Endometrial microvascular endothelial cells (primary cell): Measurements from ENCODE around the gene ZNRD2. TPM values are rescaled to one million over a fixed set of nuclear protein-coding genes. Genes with fewer than 3 reads are reported as not detected.

ENCODE experiments used
- in situ Hi-C: cut with HindIII; loops from 2 replicates; pipeline ENCODE4 v1.10.0; 2017; ENCODE audit warnings: low sequenced_read_pairs, low pct_unique_long_range_greater_than_20kb; ENCODE audit errors: inconsistent ontology term
- total RNA-seq: library from RNA; depleted of rRNA; stranded (reverse); fragments of >200 nt; gene quantifications from one replicate; pipeline ENCODE4 v1.2.3, GENCODE V29; 2015; ENCODE audit errors: inconsistent ontology term

ZNRD2 gene
- total RNA-seq, 1 donor from 2014 or later: 85.7 TPM

DNA sequence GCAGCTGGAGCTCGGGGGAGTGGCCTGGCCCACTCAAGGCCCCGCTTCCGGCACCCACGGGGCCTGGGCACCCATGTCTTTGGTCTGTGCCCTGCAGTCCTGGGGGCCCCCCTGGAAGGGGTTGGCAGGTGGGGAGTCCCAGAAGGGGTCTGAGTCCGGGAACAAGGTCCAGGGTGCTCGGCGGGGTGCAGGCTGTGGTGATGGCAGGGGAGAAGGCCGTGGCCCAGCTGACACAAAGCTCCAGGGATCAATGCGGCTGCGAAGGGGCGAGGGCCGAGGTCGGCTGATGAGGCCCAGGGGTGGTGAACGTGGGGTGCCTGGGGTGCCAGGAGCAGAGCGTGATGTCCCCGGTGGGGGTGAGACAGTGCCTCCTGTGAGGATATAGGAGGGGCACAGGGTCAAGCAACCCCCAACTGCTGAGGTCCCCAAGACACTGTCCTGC, 28.0 kb downstream of the ZNRD2 start:
- in situ Hi-C loops: no loop called here

DNA sequence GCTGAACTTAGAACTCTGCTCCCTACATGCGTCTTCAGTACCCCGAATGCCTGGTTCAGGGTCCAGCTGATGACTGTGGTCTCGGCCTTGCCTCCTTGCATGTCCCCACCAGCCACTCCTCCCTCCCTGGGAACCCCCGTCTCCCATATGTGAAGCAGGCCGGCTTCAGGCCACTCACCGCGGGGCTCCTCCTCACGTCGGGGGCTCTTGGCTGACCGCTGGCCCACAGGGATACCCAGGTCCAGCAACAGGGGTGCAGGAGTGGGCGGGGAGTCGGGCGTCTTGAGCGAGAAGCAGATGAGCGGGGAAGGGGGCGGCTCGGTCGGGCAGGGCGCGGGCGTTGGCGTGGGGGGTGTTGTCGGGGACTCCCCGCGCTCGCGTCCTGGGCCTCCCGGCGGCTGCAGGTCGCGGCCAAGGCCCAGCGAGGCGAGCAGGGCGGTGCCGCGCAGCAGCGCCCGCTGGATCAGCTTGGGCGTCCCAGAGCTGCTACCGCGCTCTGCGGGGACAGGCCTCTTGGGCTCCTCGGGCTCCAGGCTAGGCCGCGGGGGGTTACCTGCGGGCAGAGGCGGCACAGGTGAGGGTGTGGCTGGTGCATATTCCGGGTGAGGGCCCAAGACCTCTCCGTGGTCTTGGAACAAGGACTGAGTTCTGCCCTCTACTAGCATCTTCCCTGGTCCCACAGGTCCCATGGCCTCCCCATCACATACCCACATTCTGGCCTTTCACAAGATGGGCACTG, 29.1 kb downstream of the ZNRD2 start:
- in situ Hi-C loops: no loop called here

DNA sequence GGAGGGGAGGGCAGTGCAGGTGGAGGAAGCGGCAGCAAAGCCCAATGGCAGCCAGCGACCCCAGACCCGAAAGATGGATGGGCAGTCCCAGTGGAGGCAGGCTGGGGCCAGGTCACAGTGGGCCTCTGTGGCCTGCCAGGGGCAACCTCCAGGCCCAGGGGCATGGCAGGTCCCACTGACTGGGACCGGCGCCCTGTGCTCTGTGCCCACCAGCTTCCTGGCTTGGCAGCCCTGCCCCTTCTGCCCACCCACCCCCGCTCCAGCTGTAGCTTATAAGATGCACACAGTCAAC, 29.6 kb downstream of the ZNRD2 start:
- in situ Hi-C loops: no loop called here

DNA sequence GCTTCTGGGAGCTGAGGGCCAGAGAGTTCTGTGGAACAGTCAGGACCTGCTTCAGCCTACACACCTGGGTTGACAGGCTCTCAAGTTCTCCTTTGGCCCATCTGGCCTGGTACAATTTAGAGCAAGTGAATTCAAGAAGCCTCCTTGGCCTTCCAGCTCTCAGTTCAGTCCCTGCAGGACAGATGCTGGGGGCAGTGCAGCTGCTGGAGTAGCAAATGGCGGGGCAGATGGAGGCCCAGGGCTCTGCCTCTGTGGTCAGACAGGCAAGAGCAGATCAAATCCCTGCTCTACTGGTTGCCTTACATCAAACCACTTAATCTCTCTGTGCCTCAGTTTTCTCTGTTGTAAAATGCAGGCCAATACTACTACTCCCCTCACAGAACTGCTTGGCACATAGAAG, 34.0 kb downstream of the ZNRD2 start:
- in situ Hi-C loops: no loop called here

DNA sequence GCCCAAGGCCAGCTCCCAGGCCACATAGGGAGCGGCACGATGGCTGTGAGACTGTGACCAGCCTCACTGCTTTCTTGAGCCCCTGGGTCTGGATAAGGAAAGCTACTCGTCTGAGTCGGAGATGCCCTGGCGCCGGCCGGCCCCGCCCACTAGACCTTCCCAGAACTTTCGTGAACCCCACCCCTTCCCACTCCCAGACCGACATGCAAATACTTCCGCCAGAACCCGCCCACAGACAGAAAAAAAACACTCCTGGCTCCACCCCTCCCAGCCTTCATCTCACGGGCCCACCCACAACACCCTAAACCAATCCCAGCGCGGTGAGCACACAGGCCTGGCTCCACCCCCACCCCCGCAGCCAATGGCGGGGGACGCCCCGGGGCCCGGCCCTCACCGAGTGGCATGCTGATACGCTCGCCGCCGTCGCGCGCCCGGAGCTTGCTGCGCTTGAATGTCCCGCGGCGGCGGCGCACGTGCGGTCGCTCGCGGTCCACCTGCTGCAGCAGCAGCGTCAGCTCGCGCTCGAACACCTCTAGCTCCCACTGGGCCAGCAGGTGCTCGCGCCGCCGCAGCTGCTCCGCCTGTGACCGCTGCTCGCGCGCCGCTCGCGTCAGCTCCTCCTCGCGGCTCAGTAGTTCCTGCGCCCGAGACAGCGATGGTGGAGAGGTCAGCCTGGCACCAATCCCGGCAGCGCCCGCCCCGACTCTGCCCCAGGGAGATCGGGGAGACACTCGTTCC, 36.8 kb downstream of the ZNRD2 start:
- in situ Hi-C loops: no loop called here

DNA sequence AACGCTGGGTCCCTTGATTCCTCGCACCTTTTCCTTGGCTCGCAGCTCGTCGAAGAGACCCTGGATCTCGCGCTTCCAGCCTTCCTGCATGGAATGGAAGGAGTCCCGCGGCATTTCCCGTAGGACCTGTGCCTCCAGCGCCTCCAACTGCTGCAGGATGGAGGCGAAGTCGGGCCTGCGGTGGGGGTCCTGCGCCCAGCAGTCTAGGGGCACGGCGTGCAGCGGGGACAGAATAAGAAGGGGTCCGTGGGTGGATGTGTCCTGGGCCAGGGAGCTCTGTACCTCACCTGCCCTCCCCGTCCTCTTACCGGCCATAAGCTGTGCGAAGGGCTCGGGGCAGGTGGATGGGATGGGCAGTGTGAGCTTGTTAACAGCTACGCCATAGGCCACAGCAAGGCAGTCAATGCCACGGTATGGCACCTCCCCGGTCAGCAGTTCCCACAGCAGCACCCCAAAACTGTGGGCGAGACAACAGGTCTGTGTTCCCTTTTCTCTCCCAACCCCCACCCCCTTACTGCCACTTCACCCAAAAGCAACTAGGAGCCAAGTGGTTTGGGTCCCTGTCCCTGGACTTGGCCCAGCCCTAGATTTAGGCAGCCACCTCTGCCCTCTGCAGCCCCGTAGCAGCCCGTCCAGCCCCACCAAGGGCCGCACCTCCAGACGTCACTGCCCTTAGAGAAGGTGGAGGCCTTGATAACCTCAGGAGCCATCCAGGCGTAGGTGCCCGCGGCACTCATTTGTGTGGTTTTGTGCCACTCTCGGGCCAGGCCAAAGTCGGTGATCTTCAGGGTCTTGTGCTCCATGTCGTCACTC, 37.5 kb downstream of the ZNRD2 start:
- in situ Hi-C loops: no loop called here

DNA sequence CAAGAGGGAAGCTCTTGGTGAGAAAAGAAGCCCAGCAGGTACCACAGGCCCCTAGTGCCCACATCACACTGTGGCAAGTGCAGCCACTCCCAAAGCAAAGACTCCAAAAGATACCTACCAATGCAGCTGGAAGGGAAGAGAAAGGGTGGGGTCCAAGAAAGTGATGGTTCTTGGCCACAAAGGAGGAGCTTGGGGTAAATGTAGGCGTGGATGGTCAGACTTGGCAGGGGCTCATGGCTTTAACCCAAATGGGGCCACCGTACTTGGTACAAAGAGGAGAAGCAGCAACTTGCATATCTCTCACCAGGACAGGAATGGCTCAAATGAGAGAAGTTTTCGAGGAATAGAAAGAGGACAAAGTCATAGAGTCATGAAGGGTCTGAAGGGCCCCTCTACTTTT, 39.0 kb downstream of the ZNRD2 start:
- in situ Hi-C loops: no loop called here

DNA sequence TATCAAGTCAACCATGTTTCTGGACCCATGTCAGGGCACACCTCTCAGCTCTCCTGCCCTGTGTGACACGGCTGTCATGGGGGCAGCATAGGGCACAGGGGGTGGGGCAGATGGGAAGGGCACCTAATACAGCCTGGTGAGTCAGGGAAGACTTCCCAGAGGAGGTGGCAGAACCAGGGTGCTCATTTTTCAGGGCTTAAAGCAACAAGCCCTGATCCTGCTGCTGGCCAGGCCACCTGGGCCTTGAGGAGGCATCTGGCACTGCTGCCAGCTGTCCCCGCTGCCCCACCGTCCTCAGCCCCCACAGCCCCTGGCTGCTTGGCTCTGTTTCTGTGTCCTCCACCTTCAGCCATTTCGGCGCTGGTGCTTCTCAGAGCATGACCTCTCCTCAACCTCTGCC, 39.4 kb downstream of the ZNRD2 start:
- in situ Hi-C loops: no loop called here

DNA sequence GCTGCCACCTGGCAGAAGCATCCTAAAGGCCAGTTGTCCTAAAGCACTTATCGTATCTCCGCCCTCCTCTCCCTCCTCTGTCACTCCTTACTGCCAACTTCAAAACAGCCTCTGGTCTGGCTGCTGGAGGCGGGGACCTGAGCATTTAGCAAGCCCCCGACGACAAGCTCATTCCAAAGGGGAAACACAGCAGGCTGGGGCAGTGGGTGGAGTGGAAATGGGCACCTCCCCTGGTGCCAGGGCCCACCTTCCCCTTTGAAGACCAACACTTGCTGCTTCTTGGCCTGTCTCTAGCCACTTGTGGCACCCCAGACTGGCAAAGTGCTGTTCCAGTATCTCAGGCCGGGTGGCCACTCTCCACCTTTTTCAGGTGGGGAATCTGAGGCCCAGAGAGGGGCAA, 40.1 kb downstream of the ZNRD2 start:
- in situ Hi-C loops: no loop called here

DNA sequence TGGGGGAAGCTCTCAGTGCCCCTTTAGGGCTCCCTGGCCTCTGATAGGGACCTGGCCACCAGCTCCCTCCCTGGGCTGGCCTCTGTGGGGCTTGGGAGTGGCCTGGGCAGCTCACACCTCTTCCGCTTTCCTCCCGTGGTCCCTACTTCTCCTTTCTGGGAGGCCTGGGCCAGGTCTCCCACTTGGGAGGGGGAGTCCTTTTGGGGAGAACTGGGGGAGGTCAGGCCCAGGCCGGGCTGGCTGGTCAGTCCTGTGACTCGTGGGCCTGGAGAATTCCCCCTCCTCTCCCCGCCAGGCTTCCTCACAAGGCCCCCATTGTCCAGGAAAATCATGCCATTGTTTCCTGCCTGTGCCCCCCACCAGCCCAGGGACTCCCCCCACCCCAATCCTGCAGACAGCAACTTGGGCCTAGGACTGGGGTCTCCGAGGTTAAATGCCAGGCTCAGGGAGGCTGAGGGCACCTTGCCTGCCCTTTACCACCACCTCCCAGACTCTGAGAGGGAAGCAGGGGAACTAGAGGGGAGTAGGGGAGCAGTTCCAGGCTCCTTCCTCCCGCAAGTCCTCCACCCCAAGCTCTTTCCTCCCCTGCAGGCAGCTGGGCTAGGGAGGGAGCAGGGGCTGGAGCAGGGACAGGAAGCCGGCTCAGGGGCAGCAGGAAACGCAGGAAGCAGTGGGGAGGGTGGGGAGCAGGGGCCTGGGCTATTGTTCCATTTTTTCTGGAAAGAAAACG, 40.9 kb downstream of the ZNRD2 start:
- in situ Hi-C loops: no loop called here

DNA sequence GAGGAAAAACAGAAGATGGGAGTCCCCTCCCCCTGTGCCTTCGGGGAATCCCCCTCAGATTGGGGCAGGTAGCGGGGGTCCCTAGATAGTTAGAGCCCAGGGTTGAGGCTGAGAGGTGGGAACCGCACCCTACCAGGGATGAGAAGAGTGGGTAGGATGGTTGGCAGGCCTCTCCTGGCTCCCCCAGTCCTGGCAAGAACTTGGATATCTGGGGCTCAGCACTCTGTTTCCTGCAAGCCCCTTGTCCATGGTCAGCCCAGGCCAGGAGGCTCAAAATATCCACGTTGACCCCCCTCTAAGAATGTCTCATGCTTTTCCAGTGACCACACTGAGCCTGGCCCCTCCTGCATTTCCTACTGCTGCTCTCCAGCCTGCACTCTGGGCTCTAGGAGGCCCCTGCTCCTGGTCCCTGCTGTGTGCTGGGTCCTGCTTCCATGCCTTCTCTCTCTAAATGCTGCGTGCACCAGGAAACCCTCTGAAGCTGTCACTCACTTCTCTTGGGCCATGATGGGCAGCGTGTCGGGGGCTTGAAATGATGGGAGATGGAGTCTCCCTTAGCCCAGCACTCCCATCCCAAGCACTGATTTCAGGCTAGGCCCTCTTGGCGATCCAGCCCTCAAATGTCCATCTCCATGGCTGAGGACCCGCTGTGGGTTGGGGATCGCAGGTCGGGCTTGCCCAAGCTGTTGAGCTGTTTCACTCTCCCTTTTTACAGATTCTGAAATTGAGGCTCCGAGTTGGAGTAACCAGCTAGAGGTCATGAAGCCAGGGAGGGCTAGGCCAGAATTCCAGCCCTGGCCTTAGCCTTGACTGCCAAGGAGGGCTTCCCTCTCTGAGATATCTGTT, 41.7 kb downstream of the ZNRD2 start:
- in situ Hi-C loops: no loop called here

DNA sequence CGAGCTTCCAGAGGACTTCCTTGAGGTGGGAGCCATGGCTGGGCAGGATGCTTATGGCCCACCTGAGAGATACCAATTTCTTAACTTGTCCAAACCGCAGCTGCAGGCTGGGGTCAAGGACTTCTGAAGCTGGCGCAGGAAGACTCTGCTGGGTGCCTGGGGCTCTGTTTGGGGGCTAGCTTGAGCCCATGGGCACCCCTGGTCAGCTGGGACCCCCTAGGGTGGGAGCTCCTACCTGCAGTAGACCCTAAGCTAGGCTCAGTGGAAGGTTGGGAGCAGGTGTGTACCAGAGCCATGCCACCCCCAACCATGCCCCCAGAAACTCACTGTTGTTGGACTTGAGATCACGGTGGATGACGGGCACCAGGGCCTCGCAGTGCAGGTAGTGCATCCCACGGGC, 42.4 kb downstream of the ZNRD2 start:
- in situ Hi-C loops: no loop called here

DNA sequence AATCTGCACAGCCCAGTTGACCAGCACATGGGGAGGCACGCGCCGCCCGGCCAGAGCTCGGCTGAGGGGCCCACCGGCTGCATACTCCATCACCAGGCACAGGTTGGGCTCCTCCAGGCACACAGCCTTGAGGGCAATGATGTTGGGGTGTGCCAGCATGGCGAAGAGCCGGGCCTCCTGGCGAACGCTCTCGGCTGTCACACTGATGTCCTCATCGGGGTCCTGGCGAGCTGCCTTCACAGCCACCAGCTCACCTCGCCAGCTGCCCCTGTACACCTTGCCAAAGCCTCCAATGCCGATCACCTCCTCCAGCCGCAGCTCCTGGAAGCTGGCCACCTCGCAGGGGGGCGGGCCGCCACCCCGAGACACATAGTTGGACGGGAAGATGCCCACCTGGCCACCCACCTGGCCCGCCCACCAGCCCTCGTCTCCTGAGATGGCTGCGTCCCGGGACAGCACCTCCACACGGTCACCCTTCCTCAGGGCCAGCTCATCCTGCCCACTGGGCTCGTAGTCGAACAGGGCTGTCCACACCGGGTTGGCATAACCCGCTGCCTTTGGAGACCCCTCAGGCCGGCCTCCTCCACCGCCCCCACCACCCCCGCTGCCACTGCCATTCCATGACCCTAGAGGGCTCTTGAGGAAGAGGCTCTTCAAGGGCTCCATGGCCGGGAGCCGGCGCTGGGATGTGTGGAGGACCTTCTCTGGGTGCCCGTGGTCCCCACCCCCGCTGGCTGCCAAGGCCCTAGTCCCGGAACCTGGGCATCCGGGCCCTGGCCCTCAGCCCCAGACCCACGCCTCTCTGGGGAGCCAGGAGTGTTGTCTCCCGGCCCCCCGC, 43.0 kb downstream of the ZNRD2 start:
- in situ Hi-C loops: no loop called here

DNA sequence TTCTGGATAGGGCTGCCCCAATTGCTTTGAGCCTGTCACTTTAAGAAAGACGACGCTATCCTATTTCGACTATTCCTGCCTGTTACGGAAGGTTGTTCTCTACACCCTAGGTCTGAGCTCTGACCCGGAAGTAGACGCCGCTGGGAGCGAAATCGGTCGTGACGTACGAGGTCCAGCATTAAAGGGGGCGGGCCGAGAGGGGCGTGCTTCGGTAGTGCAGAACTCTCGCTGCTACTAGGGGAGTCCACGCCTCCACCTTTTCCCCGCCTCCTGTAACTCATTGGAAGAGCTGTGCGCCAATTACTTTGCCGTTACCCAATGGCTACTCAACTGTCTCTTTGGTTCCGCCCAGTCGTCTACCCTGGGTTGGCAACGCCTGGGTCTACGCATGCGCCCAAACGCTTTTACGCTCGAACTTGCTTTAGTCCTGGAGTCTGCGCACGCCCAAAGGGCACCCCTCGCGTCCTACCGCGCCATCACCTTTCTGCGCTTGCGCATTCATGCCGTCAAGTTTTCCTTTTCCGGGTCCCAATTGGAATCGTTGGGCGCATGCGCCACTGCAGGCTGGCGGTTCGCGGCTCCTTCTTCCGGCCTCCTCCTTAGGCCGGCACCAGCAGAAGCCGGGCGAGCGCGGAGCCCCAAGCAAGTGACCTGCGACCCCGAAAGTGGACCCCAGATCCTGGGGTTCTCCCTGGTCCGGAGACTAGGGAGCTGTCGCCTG, 45.1 kb downstream of the ZNRD2 start, which contains the start of gene PCNX3:
Gene PCNX3 (plus strand): TSS at position 548 of the 721 bp plus-strand sequence. CDS start 536 bp downstream, outside the sequence.
- in situ Hi-C loops: no loop called here

DNA sequence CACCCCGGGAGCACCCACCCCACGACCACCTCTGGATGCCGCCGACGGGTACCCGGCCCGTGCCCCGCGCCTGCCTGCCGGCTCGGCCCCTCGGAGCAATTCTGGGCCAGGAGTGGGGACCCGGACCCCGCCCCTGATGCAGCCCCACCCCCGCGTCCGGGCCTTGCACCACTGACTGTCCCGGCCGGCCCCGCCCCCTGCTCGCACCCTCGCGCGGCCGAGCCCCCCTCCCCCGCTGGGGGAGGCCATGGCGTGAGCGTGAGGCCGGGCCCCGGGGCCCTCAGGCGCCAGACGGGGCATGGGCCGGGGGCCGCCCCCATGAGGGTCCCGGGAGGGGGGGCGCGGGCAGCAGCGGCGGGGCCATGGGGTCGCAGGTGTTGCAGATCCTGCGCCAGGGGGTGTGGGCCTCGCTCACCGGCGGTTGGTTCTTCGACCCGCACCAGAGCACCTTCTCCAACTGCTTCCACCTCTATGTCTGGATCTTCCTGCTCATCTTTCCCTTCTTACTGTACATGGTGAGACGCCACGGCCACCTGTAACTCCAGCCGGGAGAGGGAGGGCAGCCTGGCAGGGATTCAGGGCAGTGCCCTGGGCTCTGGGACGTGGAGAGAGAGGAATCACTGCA, 45.8 kb downstream of the ZNRD2 start:
- in situ Hi-C loops: no loop called here

DNA sequence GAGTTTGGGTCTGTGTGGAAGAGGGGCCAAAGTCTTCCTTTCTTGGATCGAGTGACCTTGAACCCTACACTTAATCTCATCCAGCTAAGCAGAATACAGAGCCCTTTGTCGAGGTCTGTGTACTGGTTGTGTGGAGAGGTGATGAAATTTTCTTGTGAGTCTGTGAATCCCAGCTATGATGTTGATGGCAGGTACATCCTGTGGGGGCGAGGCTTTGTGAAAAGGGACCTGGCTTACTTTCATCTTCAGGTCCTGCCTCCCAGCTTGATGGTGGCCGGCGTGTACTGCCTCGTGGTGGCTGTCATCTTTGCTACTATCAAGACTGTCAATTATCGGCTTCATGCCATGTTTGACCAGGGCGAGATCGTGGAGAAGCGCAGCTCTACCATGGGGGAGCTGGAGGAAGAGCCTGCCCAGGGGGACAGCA, 46.3 kb downstream of the ZNRD2 start:
- in situ Hi-C loops: no loop called here
